WTC11 (cell line): ENCODE measurements around the gene RASGRF2.

ENCODE experiments used
- GABPB1 ChIP-seq: sonication (generic); formaldehyde crosslinking; IDR thresholded peaks from 2 replicates; pipeline ENCODE4 v1.8.1; 2023; ENCODE audit warnings: mild to moderate bottlenecking, missing genetic modification reagents
- JUN ChIP-seq: sonication (generic); formaldehyde crosslinking; IDR thresholded peaks from 2 replicates; pipeline ENCODE4 v1.8.0; 2023; ENCODE audit warnings: mild to moderate bottlenecking, missing genetic modification reagents
- NFYB ChIP-seq: sonication (generic); formaldehyde crosslinking; conservative IDR thresholded peaks from 2 replicates; pipeline ENCODE4 v1.8.0; 2022; ENCODE audit warnings: low read depth, missing genetic modification reagents
- TF ChIP-seq, protein P1 (sequence below): sonication (generic); formaldehyde crosslinking; IDR thresholded peaks from 2 replicates; pipeline ENCODE4 v1.8.0; 2023; ENCODE audit warnings: mild to moderate bottlenecking, missing genetic modification reagents

DNA sequence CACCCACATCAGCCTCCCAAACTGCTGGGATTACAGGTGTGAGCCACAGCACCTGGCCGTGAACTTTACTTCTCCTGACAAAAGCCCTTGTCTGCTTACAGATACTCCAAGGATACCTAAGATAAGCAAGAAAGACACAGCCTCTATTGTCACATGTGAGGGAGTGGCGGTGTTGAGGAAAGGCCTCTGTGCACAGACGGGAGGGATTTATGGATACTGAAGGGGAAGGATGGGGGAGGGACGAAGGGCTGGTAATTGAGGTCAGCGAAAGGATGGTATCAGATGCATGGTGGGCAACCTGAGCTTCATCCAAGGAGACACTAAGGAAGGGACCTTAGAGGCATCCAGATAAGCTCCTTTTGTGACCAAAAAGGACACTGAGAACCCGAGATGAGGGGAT, 206.3 kb downstream of the RASGRF2 start:
- TF ChIP-seq, protein P1, sequence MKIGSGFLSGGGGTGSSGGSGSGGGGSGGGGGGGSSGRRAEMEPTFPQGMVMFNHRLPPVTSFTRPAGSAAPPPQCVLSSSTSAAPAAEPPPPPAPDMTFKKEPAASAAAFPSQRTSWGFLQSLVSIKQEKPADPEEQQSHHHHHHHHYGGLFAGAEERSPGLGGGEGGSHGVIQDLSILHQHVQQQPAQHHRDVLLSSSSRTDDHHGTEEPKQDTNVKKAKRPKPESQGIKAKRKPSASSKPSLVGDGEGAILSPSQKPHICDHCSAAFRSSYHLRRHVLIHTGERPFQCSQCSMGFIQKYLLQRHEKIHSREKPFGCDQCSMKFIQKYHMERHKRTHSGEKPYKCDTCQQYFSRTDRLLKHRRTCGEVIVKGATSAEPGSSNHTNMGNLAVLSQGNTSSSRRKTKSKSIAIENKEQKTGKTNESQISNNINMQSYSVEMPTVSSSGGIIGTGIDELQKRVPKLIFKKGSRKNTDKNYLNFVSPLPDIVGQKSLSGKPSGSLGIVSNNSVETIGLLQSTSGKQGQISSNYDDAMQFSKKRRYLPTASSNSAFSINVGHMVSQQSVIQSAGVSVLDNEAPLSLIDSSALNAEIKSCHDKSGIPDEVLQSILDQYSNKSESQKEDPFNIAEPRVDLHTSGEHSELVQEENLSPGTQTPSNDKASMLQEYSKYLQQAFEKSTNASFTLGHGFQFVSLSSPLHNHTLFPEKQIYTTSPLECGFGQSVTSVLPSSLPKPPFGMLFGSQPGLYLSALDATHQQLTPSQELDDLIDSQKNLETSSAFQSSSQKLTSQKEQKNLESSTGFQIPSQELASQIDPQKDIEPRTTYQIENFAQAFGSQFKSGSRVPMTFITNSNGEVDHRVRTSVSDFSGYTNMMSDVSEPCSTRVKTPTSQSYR (CRISPR knock-in tag): no peak
- TF ChIP-seq GABPB1 (CRISPR knock-in tag): no peak
- TF ChIP-seq NFYB (CRISPR knock-in tag): no peak
- TF ChIP-seq JUN (CRISPR knock-in tag): no peak
